ENCODE data around the gene NOC4L.

The NOC4L gene

GRCh38 chr12:132155771-132156572, 11.7 kb downstream of the NOC4L start:
- TF ChIP-seq, protein P1, sequence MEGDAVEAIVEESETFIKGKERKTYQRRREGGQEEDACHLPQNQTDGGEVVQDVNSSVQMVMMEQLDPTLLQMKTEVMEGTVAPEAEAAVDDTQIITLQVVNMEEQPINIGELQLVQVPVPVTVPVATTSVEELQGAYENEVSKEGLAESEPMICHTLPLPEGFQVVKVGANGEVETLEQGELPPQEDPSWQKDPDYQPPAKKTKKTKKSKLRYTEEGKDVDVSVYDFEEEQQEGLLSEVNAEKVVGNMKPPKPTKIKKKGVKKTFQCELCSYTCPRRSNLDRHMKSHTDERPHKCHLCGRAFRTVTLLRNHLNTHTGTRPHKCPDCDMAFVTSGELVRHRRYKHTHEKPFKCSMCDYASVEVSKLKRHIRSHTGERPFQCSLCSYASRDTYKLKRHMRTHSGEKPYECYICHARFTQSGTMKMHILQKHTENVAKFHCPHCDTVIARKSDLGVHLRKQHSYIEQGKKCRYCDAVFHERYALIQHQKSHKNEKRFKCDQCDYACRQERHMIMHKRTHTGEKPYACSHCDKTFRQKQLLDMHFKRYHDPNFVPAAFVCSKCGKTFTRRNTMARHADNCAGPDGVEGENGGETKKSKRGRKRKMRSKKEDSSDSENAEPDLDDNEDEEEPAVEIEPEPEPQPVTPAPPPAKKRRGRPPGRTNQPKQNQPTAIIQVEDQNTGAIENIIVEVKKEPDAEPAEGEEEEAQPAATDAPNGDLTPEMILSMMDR (IDR thresholded peaks at IDR 0.05; ENCODE audit: extremely low read depth, insufficient read depth, missing control alignments): no peak
- in situ Hi-C loops (cut with MboI; ENCODE audit: low pct_unique_long_range_greater_than_20kb, low sequenced_read_pairs, unreplicated experiment): no loop called here
- no peak for DNase-seq (ENCODE audit: low spot score)

DNA sequence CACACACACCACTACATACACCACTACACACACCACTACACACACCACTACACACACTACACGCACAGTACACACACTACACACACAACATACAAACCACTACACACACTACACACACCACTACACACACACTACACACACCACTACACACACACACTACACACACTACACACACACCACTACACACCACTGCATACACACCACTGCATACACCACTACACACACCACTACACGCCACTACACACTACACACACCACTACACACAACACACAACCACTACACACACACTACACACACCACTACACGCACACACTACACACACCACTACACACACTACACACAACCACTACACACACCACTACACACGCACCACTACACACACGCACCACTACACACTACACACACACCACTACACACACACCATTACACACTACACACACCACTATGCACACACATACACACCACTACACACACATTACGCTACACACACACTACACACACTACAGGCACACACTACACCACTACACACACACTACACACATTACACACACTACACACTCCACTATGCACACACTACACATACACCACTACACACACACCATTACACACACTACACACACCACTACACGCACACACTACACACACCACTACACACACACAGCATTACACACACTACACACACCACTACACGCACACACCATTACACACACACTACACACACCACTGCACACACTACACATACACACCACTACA, 12.5 kb downstream of the NOC4L start:
- in situ Hi-C loops (cut with MboI; ENCODE audit: low pct_unique_long_range_greater_than_20kb, low sequenced_read_pairs, unreplicated experiment): no loop called here
- TF ChIP-seq, protein P1 (IDR thresholded peaks at IDR 0.05; ENCODE audit: extremely low read depth, insufficient read depth, missing control alignments): no peak
- DNase-seq (ENCODE audit: low spot score): no peak

- TF ChIP-seq, protein P1 (IDR thresholded peaks at IDR 0.05; ENCODE audit: extremely low read depth, insufficient read depth, missing control alignments): no peak
- in situ Hi-C loops (cut with MboI; ENCODE audit: low pct_unique_long_range_greater_than_20kb, low sequenced_read_pairs, unreplicated experiment): no loop called here
Observed at GRCh38 chr12:132157733-132158409, 13.6 kb downstream of the NOC4L start.

DNA sequence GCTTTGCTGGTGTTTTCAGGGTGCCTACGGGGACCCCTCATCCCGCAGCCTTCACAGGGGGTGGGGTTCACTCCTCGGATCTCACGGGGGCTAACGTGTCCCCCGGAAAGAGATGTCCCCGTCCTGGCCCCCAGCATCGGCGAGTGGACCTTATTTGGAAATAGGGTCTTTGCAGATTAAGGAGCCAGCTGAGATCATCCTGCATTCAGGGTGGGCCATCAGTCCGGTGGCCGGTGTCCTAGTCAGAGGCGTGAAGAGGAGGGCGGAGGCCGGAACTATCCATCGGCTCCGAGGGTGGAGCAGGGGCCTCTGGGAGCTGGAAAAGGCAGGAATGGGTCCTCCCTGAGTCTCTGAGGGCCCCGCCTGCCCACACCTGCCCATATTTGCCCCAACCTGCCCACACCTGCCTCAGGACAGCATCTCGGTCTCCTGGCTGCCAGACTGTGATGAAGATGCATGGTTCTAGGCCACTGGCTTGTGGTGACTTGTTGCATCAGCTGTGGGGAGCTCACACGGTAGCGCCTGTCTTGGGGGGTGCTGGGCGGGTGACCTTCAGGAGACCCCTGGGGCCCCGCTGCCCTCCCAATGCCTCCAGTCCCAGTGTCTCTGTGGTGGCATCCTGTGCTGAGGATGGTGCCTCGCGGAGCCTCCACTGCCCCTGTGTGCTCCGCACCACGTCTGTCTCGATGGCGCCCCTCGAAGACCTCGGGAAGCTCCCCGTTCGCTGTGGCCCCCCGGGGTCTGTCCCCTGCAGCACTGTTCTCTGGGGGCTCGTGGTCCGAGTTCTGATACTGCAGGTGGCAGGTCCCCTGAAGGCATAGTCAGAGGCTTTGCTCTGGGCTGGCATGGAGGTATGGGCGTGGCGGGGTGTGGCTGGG, 14.7 kb downstream of the NOC4L start:
- TF ChIP-seq, protein P1 (IDR thresholded peaks at IDR 0.05; ENCODE audit: extremely low read depth, insufficient read depth, missing control alignments): no peak
- in situ Hi-C loops (cut with MboI; ENCODE audit: low pct_unique_long_range_greater_than_20kb, low sequenced_read_pairs, unreplicated experiment): no loop called here
- no peak for DNase-seq (ENCODE audit: low spot score)

More at GRCh38 chr12:132157733-132158409, 13.6 kb downstream of the NOC4L start:
- no peak for DNase-seq (ENCODE audit: low spot score)

DNA sequence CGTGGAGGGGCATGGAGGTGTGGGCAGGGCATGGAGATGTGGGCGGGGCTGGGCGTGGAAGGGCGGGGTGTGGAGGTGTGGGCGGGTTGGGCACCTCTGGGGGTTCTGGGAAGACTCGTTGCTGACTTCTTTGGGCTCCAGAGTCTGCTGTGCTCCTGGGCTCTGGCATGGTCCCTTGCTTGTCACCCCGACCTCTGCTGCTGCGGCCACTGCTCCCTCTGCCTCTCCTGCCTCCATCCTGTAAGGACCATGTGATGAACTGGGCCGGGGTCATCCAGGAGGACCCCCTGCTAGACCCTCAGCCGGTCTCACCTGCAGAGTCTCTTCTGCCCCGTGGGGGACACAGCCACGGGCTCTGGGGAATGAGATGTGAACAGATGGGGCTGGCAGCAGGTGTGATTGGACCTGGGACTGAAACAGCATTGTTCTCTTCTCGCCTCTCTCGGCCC, 15.3 kb downstream of the NOC4L start:
- TF ChIP-seq, protein P1 (IDR thresholded peaks at IDR 0.05; ENCODE audit: extremely low read depth, insufficient read depth, missing control alignments): no peak

More for the DNA sequence above, 15.3 kb downstream of the NOC4L start:
- no peak for DNase-seq (ENCODE audit: low spot score)
- in situ Hi-C loops (cut with MboI; ENCODE audit: low pct_unique_long_range_greater_than_20kb, low sequenced_read_pairs, unreplicated experiment): no loop called here
